ENCODE data around the gene TFPI2.

Gene TFPI2

GRCh38 chr7:93877742-93878141 lies 12.8 kb downstream of the TFPI2 start:
- Histone ChIP-seq H4K20me1 (no peaks in the 10 kb centered on the region), H3K4me1 (no peaks in the 10 kb centered on the region), H3K27ac (no peak overlapping the region), H3K4me2 (no peak overlapping the region), H3K9ac (no peak overlapping the region), H3K4me3 (no peak overlapping the region), H3K36me3 (no peaks in the 10 kb centered on the region), H3K9me3 (replicated peaks in 1 of 11) (peaks cover 0 to 19% (median 9%) of the 10 kb centered on the region in 11 experiments; a peak in 12 of 22 replicates), H3K27me3 (no peaks in the 10 kb centered on the region)
- TF ChIP-seq Cebpa-rat (IDR thresholded peaks at IDR 0.05), result no peak

- H3K4me1 ChIP-seq, result no peaks in the 10 kb centered on the region
- H3K9me3 ChIP-seq (replicated peaks in 1 of 11), result peaks cover 0 to 9% (median 6%) of the 10 kb centered on the region in 11 experiments; a peak in 8 of 22 replicates
- no peaks in the 10 kb centered on the region for H4K20me1 ChIP-seq
- H3K4me3 ChIP-seq, result no peak overlapping the region
- TF ChIP-seq Cebpa-rat (IDR thresholded peaks at IDR 0.05), result 0 out of 22 replicates have a peak, but pooled peaks of 1 of the 11 experiments have one; percentile 36
- H3K36me3 ChIP-seq, result no peaks in the 10 kb centered on the region
- H3K27me3 ChIP-seq, result no peaks in the 10 kb centered on the region
- H3K4me2 ChIP-seq, result no peak overlapping the region
- H3K27ac ChIP-seq, result no peak overlapping the region
- H3K9ac ChIP-seq, result no peak overlapping the region
These were observed 16.5 kb downstream of the TFPI2 start for GRCh38 chr7:93873998-93874574.

- Histone ChIP-seq H3K4me2 (no peak overlapping the region), H3K27me3 (no peaks in the 10 kb centered on the region), H3K9ac (no peak overlapping the region), H3K9me3 (replicated peaks in 1 of 11) (no peaks in the 10 kb centered on the region), H3K4me1 (no peaks in the 10 kb centered on the region), H3K27ac (no peak overlapping the region), H3K36me3 (no peaks in the 10 kb centered on the region), H4K20me1 (no peaks in the 10 kb centered on the region), H3K4me3 (no peak overlapping the region)
- TF ChIP-seq Cebpa-rat (IDR thresholded peaks at IDR 0.05), result no peak
These were observed 23.7 kb downstream of the TFPI2 start for GRCh38 chr7:93866886-93867285.

GRCh38 chr7:93862651-93863050 lies 27.9 kb downstream of the TFPI2 start:
- Histone ChIP-seq H3K4me2 (no peak overlapping the region), H4K20me1 (no peaks in the 10 kb centered on the region), H3K27me3 (no peaks in the 10 kb centered on the region), H3K9ac (no peak overlapping the region), H3K36me3 (no peaks in the 10 kb centered on the region), H3K4me3 (no peak overlapping the region), H3K9me3 (replicated peaks in 1 of 11) (no peaks in the 10 kb centered on the region), H3K27ac (no peak overlapping the region), H3K4me1 (no peaks in the 10 kb centered on the region)
- TF ChIP-seq Cebpa-rat (IDR thresholded peaks at IDR 0.05), result no peak

- no peaks in the 10 kb centered on the region for H3K36me3 ChIP-seq
- TF ChIP-seq Cebpa-rat (IDR thresholded peaks at IDR 0.05), result no peak
- no peak overlapping the region for H3K9ac ChIP-seq
- no peak overlapping the region for H3K4me3 ChIP-seq
- H3K4me1 ChIP-seq, result 0 out of 20 replicates have a peak, but pooled peaks cover 0 to 1% (median 0%) of the 10 kb centered on the region in 10 experiments
- no peaks in the 10 kb centered on the region for H3K27me3 ChIP-seq
- H3K27ac ChIP-seq, result no peak overlapping the region
- H4K20me1 ChIP-seq, result no peaks in the 10 kb centered on the region
- no peak overlapping the region for H3K4me2 ChIP-seq
- H3K9me3 ChIP-seq (replicated peaks in 1 of 11), result no peaks in the 10 kb centered on the region
These were observed 29.1 kb downstream of the TFPI2 start for GRCh38 chr7:93861325-93861949.

- H3K27ac ChIP-seq, result no peak overlapping the region
- H4K20me1 ChIP-seq, result no peaks in the 10 kb centered on the region
- no peak overlapping the region for H3K9ac ChIP-seq
- H3K27me3 ChIP-seq, result no peaks in the 10 kb centered on the region
- TF ChIP-seq Cebpa-rat (IDR thresholded peaks at IDR 0.05), result no peak
- 0 out of 20 replicates have a peak, but pooled peaks cover 0 to 4% (median 0%) of the 10 kb centered on the region in 10 experiments for H3K4me1 ChIP-seq
- no peak overlapping the region for H3K4me3 ChIP-seq
- H3K4me2 ChIP-seq, result no peak overlapping the region
- no peaks in the 10 kb centered on the region for H3K36me3 ChIP-seq
- H3K9me3 ChIP-seq (replicated peaks in 1 of 11), result no peaks in the 10 kb centered on the region
These were observed 30.3 kb downstream of the TFPI2 start for GRCh38 chr7:93860261-93860660.

GRCh38 chr7:93858857-93859256 lies 31.7 kb downstream of the TFPI2 start:
- H3K36me3 ChIP-seq, result no peaks in the 10 kb centered on the region
- no peaks in the 10 kb centered on the region for H3K27me3 ChIP-seq
- H3K27ac ChIP-seq, result no peak overlapping the region
- no peaks in the 10 kb centered on the region for H4K20me1 ChIP-seq
- H3K4me1 ChIP-seq, result 0 out of 20 replicates have a peak, but pooled peaks cover 0 to 4% (median 0%) of the 10 kb centered on the region in 10 experiments
- no peak for TF ChIP-seq Cebpa-rat (IDR thresholded peaks at IDR 0.05)
- H3K9ac ChIP-seq, result no peak overlapping the region
- no peak overlapping the region for H3K4me3 ChIP-seq
- no peak overlapping the region for H3K4me2 ChIP-seq
- no peaks in the 10 kb centered on the region for H3K9me3 ChIP-seq (replicated peaks in 1 of 11)

- Histone ChIP-seq H4K20me1 (no peaks in the 10 kb centered on the region), H3K27me3 (no peaks in the 10 kb centered on the region), H3K4me3 (no peak overlapping the region), H3K4me1 (0 out of 20 replicates have a peak, but pooled peaks cover 0 to 4% (median 0%) of the 10 kb centered on the region in 10 experiments), H3K4me2 (no peak overlapping the region; a peak in 1 of 22 replicates), H3K9ac (no peak overlapping the region), H3K36me3 (no peaks in the 10 kb centered on the region), H3K27ac (no peak overlapping the region), H3K9me3 (replicated peaks in 1 of 11) (no peaks in the 10 kb centered on the region)
- TF ChIP-seq Cebpa-rat (IDR thresholded peaks at IDR 0.05), result no peak
These were observed 34.2 kb downstream of the TFPI2 start for GRCh38 chr7:93856323-93856722.

- Histone ChIP-seq H3K27ac (no peak overlapping the region), H3K4me3 (no peak overlapping the region), H3K4me2 (no peak overlapping the region), H3K27me3 (no peaks in the 10 kb centered on the region), H3K4me1 (0 out of 20 replicates have a peak, but pooled peaks cover 0 to 4% (median 0%) of the 10 kb centered on the region in 10 experiments), H3K36me3 (no peaks in the 10 kb centered on the region), H3K9ac (no peak overlapping the region), H3K9me3 (replicated peaks in 1 of 11) (no peaks in the 10 kb centered on the region), H4K20me1 (no peaks in the 10 kb centered on the region)
- no peak for TF ChIP-seq Cebpa-rat (IDR thresholded peaks at IDR 0.05)
These were observed 34.8 kb downstream of the TFPI2 start for GRCh38 chr7:93855797-93856196.

- no peak overlapping the region for H3K4me3 ChIP-seq
- H3K4me2 ChIP-seq, result no peak overlapping the region
- H4K20me1 ChIP-seq, result no peaks in the 10 kb centered on the region
- H3K9ac ChIP-seq, result no peak overlapping the region
- no peak for TF ChIP-seq Cebpa-rat (IDR thresholded peaks at IDR 0.05)
- H3K4me1 ChIP-seq, result 0 out of 20 replicates have a peak, but pooled peaks cover 0 to 4% (median 0%) of the 10 kb centered on the region in 10 experiments
- H3K27ac ChIP-seq, result no peak overlapping the region
- H3K27me3 ChIP-seq, result no peaks in the 10 kb centered on the region
- no peaks in the 10 kb centered on the region for H3K9me3 ChIP-seq (replicated peaks in 1 of 11)
- no peaks in the 10 kb centered on the region for H3K36me3 ChIP-seq
These were observed 36.1 kb downstream of the TFPI2 start for GRCh38 chr7:93854480-93854879.

Data from BLaER1 treated with 17β-estradiol and CSF1 and Interleukin-3, amounts not matched to agents 10 nM and 100 nM (cell line).